K562 (cell line): ENCODE measurements around the gene SLC25A51. TPM values are rescaled to one million over a fixed set of nuclear protein-coding genes. Genes with fewer than 3 reads are reported as not detected.
A peak's percentile ranks its signal among the peaks of the same experiment; 100 is the strongest.

ENCODE experiments used
- ARID3A ChIP-seq: IDR thresholded peaks from 2 replicates; pipeline ENCODE4 v1.6.1; 2012; ENCODE audit warnings: low read depth, low read length, improper control_type of control experiment, borderline replicate concordance
- ARNT ChIP-seq, 2 experiments: fragments of 450-650 bp; IDR thresholded peaks; 2 replicates each; pipeline ENCODE4 v1.6.1; 2016; ENCODE audit warnings: mild to moderate bottlenecking in 1 of 2
- BCL6 ChIP-seq: fragments of 250-450 bp; sonication (Bioruptor Pico); IDR thresholded peaks from 2 replicates; pipeline ENCODE4 v1.4.0; 2020
- BRF2 ChIP-seq: IDR thresholded peaks from 3 replicates; pipeline ENCODE4 v1.6.1; 2011; ENCODE audit warnings: borderline replicate concordance, mild to moderate bottlenecking; ENCODE audit not compliant: insufficient read length, insufficient read depth
- FIP1L1 ChIP-seq: fragments of 200-400 bp; formaldehyde crosslinking; IDR thresholded peaks from 2 replicates; pipeline ENCODE4 v1.6.1; 2018; ENCODE audit warnings: mild to moderate bottlenecking, low read depth, low read length; ENCODE audit not compliant: poor library complexity, severe bottlenecking
- GATAD2A ChIP-seq: fragments of 450-650 bp; IDR thresholded peaks from 2 replicates; pipeline ENCODE4 v1.6.1; 2017
- JUND ChIP-seq, 2 experiments: IDR thresholded peaks; 2 replicates in 1 of 2; 3 replicates in 1 of 2; pipeline ENCODE4 v1.6.1; 2011; ENCODE audit warnings: borderline replicate concordance in 2 of 2, low read depth in 2 of 2, low read length in 2 of 2, improper control_type of control experiment in 1 of 2, missing biosample characterization in 1 of 2, missing genetic modification characterization in 1 of 2, missing genetic modification reagents in 1 of 2
- MAX ChIP-seq: sonication (generic); formaldehyde crosslinking; IDR thresholded peaks from 2 replicates; pipeline ENCODE4 v1.9.0; 2022; ENCODE audit warnings: mild to moderate bottlenecking, missing genetic modification reagents
- MBD2 ChIP-seq: sonication (generic); IDR thresholded peaks from 2 replicates; pipeline ENCODE4 v1.6.1; 2016; ENCODE audit warnings: low read depth, borderline replicate concordance
- NONO ChIP-seq, 2 experiments: fragments of 200-400 bp in 1 of 2; fragments of 450-650 bp in 1 of 2; formaldehyde crosslinking in 1 of 2; IDR thresholded peaks; 2 replicates each; pipeline ENCODE4 v1.6.1; 2017; ENCODE audit warnings: low read depth in 2 of 2, mild to moderate bottlenecking in 2 of 2, moderate library complexity in 2 of 2, low read length in 1 of 2
- RFX5 ChIP-seq: IDR thresholded peaks from 2 replicates; pipeline ENCODE4 v1.6.1; 2011; ENCODE audit warnings: low read depth, mild to moderate bottlenecking, improper control_type of control experiment, low read length
- SAFB2 ChIP-seq: fragments of 200-400 bp; formaldehyde crosslinking; IDR thresholded peaks from 2 replicates; pipeline ENCODE4 v1.6.1; 2018; ENCODE audit warnings: borderline replicate concordance, low read length, low read depth, moderate library complexity; ENCODE audit not compliant: severe bottlenecking
- SP1 ChIP-seq: sonication (generic); formaldehyde crosslinking; IDR thresholded peaks from 2 replicates; pipeline ENCODE4 v1.8.1; 2022; ENCODE audit warnings: mild to moderate bottlenecking, missing genetic modification reagents
- TAF7 ChIP-seq: fragments of 450-650 bp; IDR thresholded peaks from 2 replicates; pipeline ENCODE4 v1.6.1; 2016; ENCODE audit warnings: missing genetic modification characterization, missing compliant biosample characterization
- TCFL5 ChIP-seq: fragments of 250-450 bp; sonication (Bioruptor Pico); conservative IDR thresholded peaks from 2 replicates; pipeline ENCODE4 v1.6.1; 2021; ENCODE audit warnings: mild to moderate bottlenecking, moderate library complexity, matching md5 sums
- TSC22D4 ChIP-seq: fragments of 450-650 bp; IDR thresholded peaks from 2 replicates; pipeline ENCODE4 v1.6.1; 2016; ENCODE audit warnings: missing genetic modification characterization, missing biosample characterization, control low read depth
- ZC3H4 ChIP-seq: sonication (generic); formaldehyde crosslinking; IDR thresholded peaks from 2 replicates; pipeline ENCODE4 v1.9.0; 2021; ENCODE audit warnings: missing genetic modification reagents, borderline replicate concordance
- ZNF518B ChIP-seq: fragments of 250-450 bp; sonication (Bioruptor Pico); IDR thresholded peaks from 2 replicates; pipeline ENCODE4 v1.5.0; 2021; ENCODE audit warnings: mild to moderate bottlenecking, moderate library complexity
- polyA plus RNA-seq, 8 experiments: library from polyadenylated mRNA; depleted of rRNA in 4 of 8; stranded (reverse) in 5 of 8; unstranded in 3 of 8; fragments of >200 nt; fragmentation: Nextera tagmentation in 2 of 8; fragmentation: Illumina TruSeq in 1 of 8; extraction: Ambion mirVana in 2 of 8; extraction: Trizol in 1 of 8; gene quantifications; 2 replicates each; pipeline versions ENCODE4 v1.2.1 to v1.2.3, GENCODE V29; 2011 to 2014; ENCODE audit warnings: inconsistent platforms in 1 of 8, missing spikeins in 1 of 8
- total RNA-seq, 7 experiments: library from RNA; depleted of rRNA in 6 of 7; stranded (reverse); fragments of >200 nt in 6 of 7; fragmentation: Illumina TruSeq in 2 of 7; extraction: Trizol in 2 of 7; gene quantifications; 2 replicates each; pipeline versions ENCODE4 v1.2.1 to v1.2.3, GENCODE V29; 2011 to 2021; ENCODE audit warnings: low replicate concordance in 1 of 7

The SLC25A51 gene
- total and polyA plus RNA-seq, 9 of the 15 experiments (the other 6 are each of a cell fraction or from before 2014, with no cell fraction given) = 9.1 to 40.7 (median 24.5) TPM

GRCh38 chr9:37903647-37904444 is at the start of gene SLC25A51 (continued):
- TF ChIP-seq SAFB2 (no peak), TAF7 (tag) (peak; percentile 43; the same call in 1 of the 2 replicates), MBD2 (no peak), SP1 (CRISPR knock-in tag) (no peak; the same call in 1 of the 2 replicates), FIP1L1 (no peak), BCL6 (CRISPR knock-in tag) (peak; percentile 14; the same call in 1 of the 2 replicates), BRF2 (no peak), GATAD2A (peak; percentile 56; the same call in 1 of the 2 replicates), NONO (IDR thresholded peaks at IDR 0.05; ENCODE audit: low read depth in 2 of 2, low read length in 1 of 2) (peak; percentile 45 to 94; a peak in 3 of 4 replicates), ARID3A (no peak), ZNF518B (CRISPR knock-in tag) (no peak), TSC22D4 (tag) (no peak), TCFL5 (CRISPR knock-in tag) (no peak), ZC3H4 (CRISPR knock-in tag) (no peak), MAX (CRISPR knock-in tag) (peak; percentile 93), RFX5 (no peak), ARNT (IDR thresholded peaks at IDR 0.05) (no peak), JUND (IDR thresholded peaks at IDR 0.05; ENCODE audit: borderline replicate concordance, low read depth, low read length) (peak; percentile 75), JUND (tag; IDR thresholded peaks at IDR 0.05; ENCODE audit: borderline replicate concordance, low read depth, low read length) (peak; percentile 69; the same call in 1 of the 3 replicates)
